ENCODE measurements around the gene FBXW7. TPM values are rescaled to one million over a fixed set of nuclear protein-coding genes. Genes with fewer than 3 reads are reported as not detected.

FBXW7 gene
- total and polyA plus RNA-seq, 2 of the 8 experiments (the other 6 are each of a cell fraction or from before 2014, with no cell fraction given), result 6.0 to 26.7 TPM

DNA sequence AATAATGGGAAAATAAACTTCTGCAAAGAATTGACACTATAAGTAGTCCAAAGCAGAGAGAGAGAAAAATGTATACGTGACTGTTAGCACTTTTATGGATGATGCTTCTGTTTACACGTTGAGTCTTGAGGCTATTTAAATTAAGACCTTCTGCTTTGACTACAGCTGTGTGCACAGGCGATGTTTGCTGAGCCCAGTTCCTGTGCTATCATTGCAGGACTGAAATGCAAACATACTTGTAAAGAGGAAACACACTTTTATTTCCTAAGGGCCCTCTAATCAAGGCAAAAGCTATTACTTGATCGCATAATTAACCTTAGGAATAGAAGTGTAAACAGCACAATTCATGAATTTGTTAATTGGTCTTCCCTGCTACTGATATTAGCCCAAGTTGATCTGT is 226.9 kb downstream of the FBXW7 start:
- 93% methylated on average over 4 of the region's 4 CpGs; no CpG with 5 or more reads in 1 of the 2 experiments for WGBS, 2 experiments (ENCODE audit: extremely low coverage in 1 of 2, insufficient coverage in 1 of 2, insufficient read length in 1 of 2, insufficient replicate concordance in 2 of 2, low coverage in 1 of 2, low lambda C conversion rate in 2 of 2, missing lambda C conversion rate in 1 of 2)
- Histone ChIP-seq H2BK120ac (replicated peaks; ENCODE audit: low read depth, low read length) (no peak overlapping the region), H3K27me3 (replicated peaks in 1 of 4; ENCODE audit: control insufficient read depth in 3 of 4, extremely low read depth in 1 of 4, insufficient read depth in 3 of 4, low read length in 3 of 4) (no peaks in the 10 kb centered on the region), H4K91ac (replicated peaks; ENCODE audit: insufficient read length, low read length) (no peak overlapping the region), H2BK5ac (ENCODE audit: low read depth, low read length) (no peak overlapping the region), H3K23me2 (ENCODE audit: low read depth, low read length) (no peaks in the 10 kb centered on the region), H2BK15ac (ENCODE audit: low read length) (no peak overlapping the region), H3K9me3 (ENCODE audit: insufficient read depth in 2 of 2, low read depth in 1 of 2, low read length in 1 of 2) (no peaks in the 10 kb centered on the region), H3K23ac (ENCODE audit: insufficient read length) (no peak overlapping the region), H2AK5ac (ENCODE audit: low read depth, low read length) (no peak overlapping the region), H3K79me2 (ENCODE audit: control insufficient read depth in 1 of 2, insufficient read depth in 2 of 2, low read length in 2 of 2) (no peaks in the 10 kb centered on the region), H3K4me2 (ENCODE audit: insufficient read depth in 1 of 2, low read depth in 2 of 2, low read length in 2 of 2) (no peak overlapping the region), H3K36me3 (ENCODE audit: control insufficient read depth in 2 of 4, insufficient read depth in 4 of 4, low read length in 3 of 4) (no peaks in the 10 kb centered on the region), H3K18ac (ENCODE audit: extremely low read depth, low read length) (no peak overlapping the region), H3K14ac (ENCODE audit: insufficient read length) (no peak overlapping the region), H4K5ac (ENCODE audit: insufficient read length, low read depth, low read length) (no peak overlapping the region), H3K27ac (ENCODE audit: low read depth, low read length) (no peak overlapping the region), H3K56ac (replicated peaks; ENCODE audit: insufficient read length, low read depth, low read length) (no peak overlapping the region), H4K20me1 (replicated peaks in 1 of 2; ENCODE audit: control insufficient read depth in 1 of 2, insufficient read depth in 2 of 2, low read length in 2 of 2) (no peaks in the 10 kb centered on the region), H4K8ac (ENCODE audit: extremely low read depth, insufficient read depth, low read length) (no peak overlapping the region), H3K79me1 (ENCODE audit: low read depth, low read length) (no peaks in the 10 kb centered on the region), H2BK12ac (ENCODE audit: low read depth, low read length) (no peak overlapping the region), H3K4me1 (replicated peaks in 1 of 4; ENCODE audit: control insufficient read depth in 3 of 4, insufficient read depth in 4 of 4, low read length in 3 of 4) (peaks cover 0 to 5% (median 2%) of the 10 kb centered on the region in 4 experiments; a peak in 3 of 7 replicates), H2AFZ (ENCODE audit: low read length) (no peak overlapping the region), H2BK20ac (ENCODE audit: low read length) (no peak overlapping the region), H3K4me3 (ENCODE audit: extremely low read depth in 1 of 4, insufficient read depth in 2 of 4, low read depth in 3 of 4, low read length in 4 of 4) (no peak overlapping the region), H3K9ac (replicated peaks in 1 of 4; ENCODE audit: extremely low read depth in 1 of 4, low read depth in 3 of 4, low read length in 3 of 4) (no peak overlapping the region), H3K4ac (replicated peaks; ENCODE audit: insufficient read length, low read depth, low read length) (no peak overlapping the region)
- DNase-seq (ENCODE audit: low read depth in 1 of 2, low spot score in 2 of 2), result no peak
- FAIRE-seq, result no peak
- CTCF ChIA-PET (ENCODE audit: partially characterized antibody), result interaction anchor here (0.6 to 1.8 kb wide), 3 partner anchors 23 to 91 kb away, joined by 3 to 4 read pairs (median 3); no protein-coding TSS in a partner anchor
- POLR2A ChIA-PET (ENCODE audit: partially characterized antibody), result no interaction called here
- TF ChIP-seq NRF1 (IDR thresholded peaks at IDR 0.05; ENCODE audit: low read depth, low read length), result no peak
- TF ChIP-seq GABPA (IDR thresholded peaks at IDR 0.05; ENCODE audit: borderline replicate concordance, insufficient read depth, low read length), result no peak
- no peak for TF ChIP-seq BACH1 (IDR thresholded peaks at IDR 0.05; ENCODE audit: low read length)
